ENCODE measurements around the gene LAMA5.

DNA sequence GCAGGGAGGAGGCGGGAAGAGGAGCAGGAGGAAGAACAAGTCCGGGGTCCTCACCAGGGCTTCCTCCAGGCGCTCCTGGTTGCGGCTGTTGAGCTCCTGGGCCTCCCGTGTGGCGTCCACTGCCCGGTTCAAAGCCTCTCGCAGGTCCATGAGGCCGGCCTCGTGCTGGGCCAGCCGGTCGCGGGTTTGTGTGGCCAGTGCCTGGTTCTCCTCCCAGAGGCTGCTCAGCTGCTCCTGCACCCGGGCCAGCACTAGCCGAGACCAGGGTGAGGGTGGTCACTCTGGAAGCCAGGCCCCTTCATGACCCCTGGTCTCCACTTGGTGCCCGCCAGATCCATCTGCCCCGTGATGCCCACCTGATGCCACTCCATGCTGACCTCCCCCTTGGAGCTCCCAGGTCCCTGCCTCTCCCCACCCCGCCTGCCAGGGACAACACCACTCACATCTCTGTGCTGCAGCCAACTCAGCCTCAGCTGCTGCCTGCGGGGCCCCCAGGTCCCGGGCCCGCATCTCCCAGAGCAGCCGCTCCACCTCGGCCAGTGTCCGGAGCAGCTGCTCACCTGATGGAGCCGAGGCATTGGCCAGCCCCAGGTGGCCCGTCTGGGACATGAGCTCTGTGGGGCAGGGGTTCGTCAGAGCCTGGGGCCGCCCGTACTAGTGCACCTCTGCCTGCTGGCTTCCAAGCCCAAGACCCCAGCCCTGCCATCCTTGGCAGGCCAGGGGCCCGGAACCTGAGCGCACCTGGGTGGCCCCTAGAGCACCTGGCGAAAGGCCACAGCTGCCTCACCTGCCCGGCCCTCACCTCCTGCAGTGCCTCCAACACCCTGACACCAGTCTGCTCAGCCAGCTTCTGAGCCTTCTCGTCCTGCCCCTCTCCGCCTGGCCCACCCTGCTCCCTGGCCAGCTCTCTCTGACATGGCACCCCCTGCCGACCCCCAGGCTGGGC, 48.4 kb downstream of the LAMA5 start:
- TF ChIP-seq, protein P1, sequence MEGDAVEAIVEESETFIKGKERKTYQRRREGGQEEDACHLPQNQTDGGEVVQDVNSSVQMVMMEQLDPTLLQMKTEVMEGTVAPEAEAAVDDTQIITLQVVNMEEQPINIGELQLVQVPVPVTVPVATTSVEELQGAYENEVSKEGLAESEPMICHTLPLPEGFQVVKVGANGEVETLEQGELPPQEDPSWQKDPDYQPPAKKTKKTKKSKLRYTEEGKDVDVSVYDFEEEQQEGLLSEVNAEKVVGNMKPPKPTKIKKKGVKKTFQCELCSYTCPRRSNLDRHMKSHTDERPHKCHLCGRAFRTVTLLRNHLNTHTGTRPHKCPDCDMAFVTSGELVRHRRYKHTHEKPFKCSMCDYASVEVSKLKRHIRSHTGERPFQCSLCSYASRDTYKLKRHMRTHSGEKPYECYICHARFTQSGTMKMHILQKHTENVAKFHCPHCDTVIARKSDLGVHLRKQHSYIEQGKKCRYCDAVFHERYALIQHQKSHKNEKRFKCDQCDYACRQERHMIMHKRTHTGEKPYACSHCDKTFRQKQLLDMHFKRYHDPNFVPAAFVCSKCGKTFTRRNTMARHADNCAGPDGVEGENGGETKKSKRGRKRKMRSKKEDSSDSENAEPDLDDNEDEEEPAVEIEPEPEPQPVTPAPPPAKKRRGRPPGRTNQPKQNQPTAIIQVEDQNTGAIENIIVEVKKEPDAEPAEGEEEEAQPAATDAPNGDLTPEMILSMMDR (IDR thresholded peaks at IDR 0.05), result no peak
- TF ChIP-seq POLR2A (IDR thresholded peaks at IDR 0.05), result no peak

All from thyroid gland (tissue), 4 donors.